Uterus (tissue), 2 donors: ENCODE measurements around the gene MUSTN1.

Source experiments
- CTCF ChIP-seq, 4 experiments: fragments of 200-600 bp in 2 of 4; fragments of 450-650 bp in 2 of 4; sonication (generic) in 2 of 4; IDR thresholded peaks; one replicate each; pipeline ENCODE4 v1.5.1; 2016 to 2019; ENCODE audit warnings: antibody characterized with exemption in 4 of 4, mild to moderate bottlenecking in 2 of 4, moderate library complexity in 1 of 4
- POLR2A ChIP-seq, 2 donors: fragments of 450-650 bp; IDR thresholded peaks; one replicate each; pipeline ENCODE4 v1.6.1; 2016; ENCODE audit warnings: antibody characterized with exemption in 2 of 2, mild to moderate bottlenecking in 1 of 2, moderate library complexity in 1 of 2

GRCh38 chr3:52857133-52857532 lies 22.3 kb upstream of the MUSTN1 start:
- no peak for TF ChIP-seq CTCF (IDR thresholded peaks at IDR 0.05)
- TF ChIP-seq POLR2A (IDR thresholded peaks at IDR 0.05) = no peak
